Measurements from ENCODE around the gene PCDHGB7. TPM values are rescaled to one million over a fixed set of nuclear protein-coding genes. Genes with fewer than 3 reads are reported as not detected.

Gene PCDHGB7
- total RNA-seq, 1 experiment from 2014 or later = 0.75 TPM

GRCh38 chr5:141437221-141437620 lies 19.7 kb downstream of the PCDHGB7 start:
- Mint-ChIP-seq H3K36me3 (ENCODE audit: insufficient read depth, unreplicated experiment) (peaks cover 4% of the 10 kb centered on the region), H3K4me3 (ENCODE audit: unreplicated experiment) (no peak overlapping the region), H3K27ac (ENCODE audit: low read depth, unreplicated experiment) (no peak overlapping the region), H3K27me3 (ENCODE audit: insufficient read depth, unreplicated experiment) (no peaks in the 10 kb centered on the region), H3K9me3 (ENCODE audit: unreplicated experiment) (peaks cover 27% of the 10 kb centered on the region), H3K4me1 (ENCODE audit: insufficient read depth, unreplicated experiment) (no peaks in the 10 kb centered on the region)
- ChIA-PET CTCF (interaction anchor here (2.0 kb wide), 1 partner anchor 87 kb away, joined by 5 read pairs; no protein-coding TSS in a partner anchor), POLR2A (no interaction called here)
- intact Hi-C loops (cut with micrococcal nuclease) = no loop called here
- BruUV-seq (replicated peaks) = no TSS peak
- TF ChIP-seq CTCF (IDR thresholded peaks at IDR 0.05; ENCODE audit: unreplicated experiment) = no peak
- DNase-seq (ENCODE audit: unreplicated experiment) = no peak

- intact Hi-C loops (cut with micrococcal nuclease) = no loop called here
- Mint-ChIP-seq H3K27me3 (ENCODE audit: insufficient read depth, unreplicated experiment) (no peaks in the 10 kb centered on the region), H3K4me3 (ENCODE audit: unreplicated experiment) (no peak overlapping the region), H3K36me3 (ENCODE audit: insufficient read depth, unreplicated experiment) (peaks cover 4% of the 10 kb centered on the region), H3K4me1 (ENCODE audit: insufficient read depth, unreplicated experiment) (no peaks in the 10 kb centered on the region), H3K9me3 (ENCODE audit: unreplicated experiment) (peaks cover 20% of the 10 kb centered on the region), H3K27ac (ENCODE audit: low read depth, unreplicated experiment) (no peak overlapping the region)
- no peak for DNase-seq (ENCODE audit: unreplicated experiment)
- no TSS peak for BruUV-seq (replicated peaks)
- ChIA-PET POLR2A (interaction anchor here (0.7 kb wide), 1 partner anchor 9 kb away, joined by 3 read pairs; the partner anchor contains the start of gene PCDHGA12), CTCF (interaction anchor here (0.6 to 1.5 kb wide), 7 partner anchors 9 to 520 kb away, joined by 3 to 5 read pairs (median 3); partner anchors contain the start of genes PCDHGA12 and PCDHGB7)
- no peak for TF ChIP-seq CTCF (IDR thresholded peaks at IDR 0.05; ENCODE audit: unreplicated experiment)
These were observed 22.1 kb downstream of the PCDHGB7 start for GRCh38 chr5:141439411-141440141.

- BruUV-seq (replicated peaks) = no TSS peak
- Mint-ChIP-seq H3K4me3 (ENCODE audit: unreplicated experiment) (no peak overlapping the region), H3K27ac (ENCODE audit: low read depth, unreplicated experiment) (no peak overlapping the region), H3K36me3 (ENCODE audit: insufficient read depth, unreplicated experiment) (peaks cover 4% of the 10 kb centered on the region), H3K27me3 (ENCODE audit: insufficient read depth, unreplicated experiment) (no peaks in the 10 kb centered on the region), H3K4me1 (ENCODE audit: insufficient read depth, unreplicated experiment) (no peaks in the 10 kb centered on the region), H3K9me3 (ENCODE audit: unreplicated experiment) (peaks cover 14% of the 10 kb centered on the region)
- intact Hi-C loops (cut with micrococcal nuclease) = no loop called here
- ChIA-PET CTCF (interaction anchor here (0.5 to 0.8 kb wide), 5 partner anchors 23 to 161 kb away, joined by 3 to 4 read pairs (median 3); partner anchors contain the start of gene PCDHGB7), POLR2A (interaction anchor here (0.7 kb wide), 1 partner anchor 10 kb away, joined by 3 read pairs; the partner anchor contains the start of gene PCDHGA12)
- DNase-seq (ENCODE audit: unreplicated experiment) = no peak
- TF ChIP-seq CTCF (IDR thresholded peaks at IDR 0.05; ENCODE audit: unreplicated experiment) = no peak
These were observed 22.9 kb downstream of the PCDHGB7 start for GRCh38 chr5:141440341-141440740.

GRCh38 chr5:141441571-141442170 lies 24.2 kb downstream of the PCDHGB7 start:
- intact Hi-C loops (cut with micrococcal nuclease) = no loop called here
- Mint-ChIP-seq H3K9me3 (ENCODE audit: unreplicated experiment) (peaks cover 23% of the 10 kb centered on the region), H3K27me3 (ENCODE audit: insufficient read depth, unreplicated experiment) (no peaks in the 10 kb centered on the region), H3K4me3 (ENCODE audit: unreplicated experiment) (no peak overlapping the region), H3K36me3 (ENCODE audit: insufficient read depth, unreplicated experiment) (peaks cover 4% of the 10 kb centered on the region), H3K4me1 (ENCODE audit: insufficient read depth, unreplicated experiment) (no peaks in the 10 kb centered on the region), H3K27ac (ENCODE audit: low read depth, unreplicated experiment) (no peak overlapping the region)
- no peak for TF ChIP-seq CTCF (IDR thresholded peaks at IDR 0.05; ENCODE audit: unreplicated experiment)
- POLR2A ChIA-PET = interaction anchor here (0.7 kb wide), 1 partner anchor 17 kb away, joined by 3 read pairs; no protein-coding TSS in a partner anchor
- no peak for DNase-seq (ENCODE audit: unreplicated experiment)
- CTCF ChIA-PET = interaction anchor here (1.2 kb wide), 1 partner anchor 16 kb away, joined by 3 read pairs; no protein-coding TSS in a partner anchor
- no TSS peak for BruUV-seq (replicated peaks)

All from MCF 10A (cell line).